Endothelial cell of umbilical vein (primary cell): Measurements from ENCODE around the gene EFTUD2. TPM values are rescaled to one million over a fixed set of nuclear protein-coding genes. Genes with fewer than 3 reads are reported as not detected.

Experiments used
- BruUV-seq: library from RNA; stranded (reverse); fragments of 400-500 nt; replicated peaks from 2 replicates; lab custom pipeline; 2021; lab: Mats Ljungman, UMichigan
- CTCF ChIA-PET: fragments of 300-600, 350-600 bp; sonication (Branson Sonifier 250); formaldehyde crosslinking; loops from one replicate; lab custom pipeline; 2021; ENCODE audit warnings: antibody characterized with exemption, inconsistent platforms; lab: Charles Lee
- POLR2A ChIA-PET: fragments of 300-600, 350-600 bp; sonication (Branson Sonifier 250); formaldehyde crosslinking; loops from one replicate; lab custom pipeline; 2021; ENCODE audit warnings: antibody characterized with exemption, inconsistent platforms; lab: Charles Lee
- DNase-seq: peaks from one replicate; pipeline ENCODE4 v3.0.0-alpha.2; 2011; ENCODE audit warnings: low read depth, low spot score
- FAIRE-seq: peaks from 2 replicates; lab custom pipeline; 2011; peaks lifted over from hg19 to GRCh38; lab: Jason Lieb, UNC
- H2AFZ ChIP-seq: 2 replicates; pipeline ENCODE4 v1.6.0; 2012; ENCODE audit warnings: low read depth, low read length, control low read depth, inconsistent platforms
- H3K27ac ChIP-seq: 2 replicates; pipeline ENCODE4 v1.5.1; 2011; ENCODE audit warnings: low read depth, mild to moderate bottlenecking, control low read depth, low read length, moderate library complexity; ENCODE audit not compliant: insufficient read depth
- H3K27me3 ChIP-seq, 2 experiments: 2 replicates each; pipeline versions ENCODE4 v1.6.0 to v1.6.1; 2011; ENCODE audit warnings: low read length in 2 of 2, mixed read lengths in 1 of 2; ENCODE audit not compliant: control insufficient read depth in 2 of 2, insufficient read depth in 2 of 2
- H3K36me3 ChIP-seq, 2 experiments: 2 replicates in 1 of 2; 3 replicates in 1 of 2; pipeline ENCODE4 v1.5.1; 2011; ENCODE audit warnings: low read length in 2 of 2, mild to moderate bottlenecking in 1 of 2, moderate library complexity in 1 of 2; ENCODE audit not compliant: control insufficient read depth in 2 of 2, insufficient read depth in 2 of 2; ENCODE audit errors: extremely low read depth in 1 of 2
- H3K4me1 ChIP-seq: 3 replicates; pipeline ENCODE4 v1.5.1; 2011; ENCODE audit warnings: mild to moderate bottlenecking, low read length; ENCODE audit not compliant: control insufficient read depth, insufficient read depth; ENCODE audit errors: extremely low read depth
- H3K4me2 ChIP-seq: 2 replicates; pipeline ENCODE4 v1.6.1; 2011; ENCODE audit warnings: low read length, control low read depth, mixed read lengths; ENCODE audit not compliant: insufficient read depth
- H3K4me3 ChIP-seq, 3 experiments: fragments of 200-600 bp in 1 of 3; sonication (generic), shearing (Covaris generic) in 1 of 3; replicated peaks in 1 of 3; 2 replicates each; pipeline ENCODE4 v1.5.1; 2011 to 2016; ENCODE audit warnings: control low read depth in 3 of 3, low read length in 3 of 3, mild to moderate bottlenecking in 2 of 3, inconsistent platforms in 1 of 3, low read depth in 1 of 3, moderate library complexity in 1 of 3; ENCODE audit not compliant: insufficient read depth in 1 of 3
- H3K79me2 ChIP-seq: 2 replicates; pipeline ENCODE4 v1.6.0; 2012; ENCODE audit warnings: low read length, inconsistent platforms; ENCODE audit not compliant: control insufficient read depth, insufficient read depth
- H3K9ac ChIP-seq: replicated peaks from 2 replicates; pipeline ENCODE3; 2011; ENCODE audit warnings: low read length, control low read depth; ENCODE audit not compliant: insufficient read depth; ENCODE audit errors: extremely low read depth
- H3K9me1 ChIP-seq: replicated peaks from 3 replicates; pipeline ENCODE4 v1.6.0; 2011; ENCODE audit warnings: mild to moderate bottlenecking, low read length; ENCODE audit not compliant: control insufficient read depth, insufficient read depth; ENCODE audit errors: extremely low read depth
- H3K9me3 ChIP-seq: replicated peaks from 2 replicates; pipeline ENCODE4 v1.5.1; 2012; ENCODE audit warnings: low read length, inconsistent platforms; ENCODE audit not compliant: control insufficient read depth, insufficient read depth
- H4K20me1 ChIP-seq: replicated peaks from 2 replicates; pipeline ENCODE3; 2011; ENCODE audit warnings: mild to moderate bottlenecking, low read length; ENCODE audit not compliant: control insufficient read depth, insufficient read depth; ENCODE audit errors: extremely low read depth
- CTCF ChIP-seq, 2 donors: IDR thresholded peaks; 1 replicate in 1 of 2; 2 replicates in 1 of 2; pipeline ENCODE4 v1.5.1; 2011; ENCODE audit warnings: low read length in 2 of 2, mild to moderate bottlenecking in 2 of 2, moderate library complexity in 2 of 2, control low read depth in 1 of 2, inconsistent platforms in 1 of 2, low read depth in 1 of 2; ENCODE audit not compliant: insufficient read depth in 1 of 2; ENCODE audit errors: extremely low read depth in 1 of 2
- EZH2 ChIP-seq: IDR thresholded peaks from 2 replicates; pipeline ENCODE4 v1.6.1; 2012; ENCODE audit warnings: borderline replicate concordance, low read depth, mild to moderate bottlenecking, moderate library complexity, low read length, inconsistent platforms; ENCODE audit not compliant: severe bottlenecking
- MAX ChIP-seq: IDR thresholded peaks from 2 replicates; pipeline ENCODE4 v1.6.1; 2011; ENCODE audit not compliant: insufficient read depth, insufficient read length
- MYC ChIP-seq: IDR thresholded peaks from one replicate; pipeline ENCODE4 v1.6.1; 2011; ENCODE audit warnings: mild to moderate bottlenecking, low read depth, low read length
- POLR2AphosphoS5 ChIP-seq: IDR thresholded peaks from 2 replicates; pipeline ENCODE4 v1.6.1; 2012; ENCODE audit warnings: low read depth, mild to moderate bottlenecking, control low read depth, low read length, moderate library complexity; ENCODE audit not compliant: insufficient read depth
- dilution Hi-C: fragments of 300-500 bp; cut with MboI; formaldehyde crosslinking; loops from one replicate; pipeline ENCODE4 v1.15.0; 2019; ENCODE audit warnings: low sequenced_read_pairs; ENCODE audit not compliant: extremely low pct_ligation_motif_present
- intact Hi-C: fragments of 100-400 bp; cut with micrococcal nuclease; formaldehyde crosslinking; loops from one replicate; pipeline ENCODE4 v1.10.0; 2022
- polyA plus RNA-seq, 4 experiments: library from polyadenylated mRNA; depleted of rRNA in 3 of 4; stranded (reverse) in 3 of 4; unstranded in 1 of 4; fragments of >200 nt; gene quantifications; 2 replicates each; pipeline versions ENCODE4 v1.2.1 to v1.2.3, GENCODE V29; 2011 to 2012; ENCODE audit warnings: missing spikeins in 1 of 4
- total RNA-seq: library from RNA; stranded (reverse); gene quantifications from 2 replicates; pipeline ENCODE4 v1.2.3, GENCODE V29; 2021

The EFTUD2 gene
- total and polyA plus RNA-seq, 2 donors (not counting 3 experiments of a cell fraction or from before 2014, with no cell fraction given): 125 to 170 TPM

GRCh38 chr17:44807093-44807816, 92.0 kb downstream of the EFTUD2 start:
- dilution Hi-C loops: no loop called here
- Histone ChIP-seq H3K9me1 (no peaks in the 10 kb centered on the region), H3K4me1 (no peaks in the 10 kb centered on the region), H4K20me1 (peaks cover 2% of the 10 kb centered on the region), H3K4me3 (no peak overlapping the region), H3K9ac (no peak overlapping the region), H3K36me3 (peaks cover 13% of the 10 kb centered on the region in 2 experiments), H3K4me2 (no peak overlapping the region), H2AFZ (no peak overlapping the region), H3K27me3 (no peaks in the 10 kb centered on the region), H3K79me2 (peaks cover 15% of the 10 kb centered on the region), H3K9me3 (no peaks in the 10 kb centered on the region), H3K27ac (no peak overlapping the region)
- intact Hi-C loops: no loop called here
- no peak for DNase-seq
- CTCF ChIA-PET: interaction anchor here (1.2 to 2.9 kb wide), 2 partner anchors 28 to 33 kb away, joined by 3 to 13 read pairs; no protein-coding TSS in a partner anchor
- BruUV-seq: no TSS peak
- no peak for TF ChIP-seq EZH2
- FAIRE-seq: no peak
- POLR2A ChIA-PET: no interaction called here

GRCh38 chr17:44804302-44805089, 94.7 kb downstream of the EFTUD2 start:
- Histone ChIP-seq H3K27ac (no peak overlapping the region), H3K9ac (no peak overlapping the region), H3K27me3 (no peaks in the 10 kb centered on the region), H3K4me1 (no peaks in the 10 kb centered on the region), H3K4me2 (no peak overlapping the region), H3K9me1 (no peaks in the 10 kb centered on the region), H4K20me1 (peaks cover 2% of the 10 kb centered on the region), H3K79me2 (peaks cover 12% of the 10 kb centered on the region), H2AFZ (no peak overlapping the region), H3K36me3 (peaks cover 13 to 15% of the 10 kb centered on the region in 2 experiments), H3K9me3 (no peaks in the 10 kb centered on the region), H3K4me3 (no peak overlapping the region)
- intact Hi-C loops: no loop called here
- no TSS peak for BruUV-seq
- FAIRE-seq (no peak), DNase-seq (no peak)
- ChIA-PET CTCF (no interaction called here), POLR2A (no interaction called here)
- TF ChIP-seq POLR2AphosphoS5 (no peak), EZH2 (no peak), MYC (no peak), MAX (no peak), CTCF (IDR thresholded peaks at IDR 0.05; ENCODE audit: extremely low read depth in 1 of 2, insufficient read depth in 1 of 2, low read depth in 1 of 2, low read length in 2 of 2) (no peak)
- dilution Hi-C loops: no loop called here
